Skeletal muscle tissue (tissue), 4 donors: ENCODE measurements around the gene FOXRED2. TPM values are rescaled to one million over a fixed set of nuclear protein-coding genes. Genes with fewer than 3 reads are reported as not detected.

Experiments used
- H3K27ac ChIP-seq: one replicate; pipeline ENCODE4 v1.7.0; 2013; ENCODE audit warnings: mild to moderate bottlenecking, low read depth, low read length, inconsistent platforms
- H3K27me3 ChIP-seq, 3 donors: one replicate each; pipeline ENCODE4 v1.7.0; 2013; ENCODE audit warnings: low read length in 3 of 3; ENCODE audit not compliant: control insufficient read depth in 3 of 3, insufficient read depth in 3 of 3
- H3K36me3 ChIP-seq, 3 donors: one replicate each; pipeline ENCODE4 v1.7.0; 2013; ENCODE audit warnings: low read length in 3 of 3; ENCODE audit not compliant: control insufficient read depth in 3 of 3, insufficient read depth in 3 of 3
- H3K4me1 ChIP-seq, 3 donors: one replicate each; pipeline ENCODE4 v1.7.0; 2013; ENCODE audit warnings: low read length in 3 of 3, mild to moderate bottlenecking in 3 of 3; ENCODE audit not compliant: control insufficient read depth in 3 of 3, insufficient read depth in 3 of 3
- H3K4me3 ChIP-seq, 3 donors: one replicate each; pipeline ENCODE4 v1.7.0; 2013; ENCODE audit warnings: low read length in 3 of 3
- H3K9ac ChIP-seq, 3 donors: one replicate each; pipeline ENCODE4 v1.7.0; 2013; ENCODE audit warnings: low read length in 3 of 3, mild to moderate bottlenecking in 3 of 3, moderate library complexity in 2 of 3, low read depth in 1 of 3
- H3K9me3 ChIP-seq, 3 donors: one replicate each; pipeline ENCODE4 v1.7.0; 2013; ENCODE audit warnings: low read length in 3 of 3; ENCODE audit not compliant: control insufficient read depth in 3 of 3
- total RNA-seq: library from RNA; depleted of rRNA; stranded (reverse); fragments of >200 nt; gene quantifications from one replicate; pipeline ENCODE4 v1.2.3, GENCODE V29; 2014
- donor health status: Osteomylitis.

FOXRED2 gene
- total RNA-seq, 1 donor from 2014 or later: 14.6 TPM

GRCh38 chr22:36472689-36473088 lies 34.2 kb downstream of the FOXRED2 start:
- no peaks in the 10 kb centered on the region for H3K9me3 ChIP-seq
- no peak overlapping the region for H3K27ac ChIP-seq
- H3K27me3 ChIP-seq: no peaks in the 10 kb centered on the region
- peaks cover 26 to 36% (median 26%) of the 10 kb centered on the region in 3 donors for H3K4me1 ChIP-seq
- no peak overlapping the region for H3K4me3 ChIP-seq
- H3K9ac ChIP-seq: peak overlapping the region in 2 of 3 donors; percentile 29 to 40
- peaks cover 48 to 55% (median 55%) of the 10 kb centered on the region in 3 donors for H3K36me3 ChIP-seq

DNA sequence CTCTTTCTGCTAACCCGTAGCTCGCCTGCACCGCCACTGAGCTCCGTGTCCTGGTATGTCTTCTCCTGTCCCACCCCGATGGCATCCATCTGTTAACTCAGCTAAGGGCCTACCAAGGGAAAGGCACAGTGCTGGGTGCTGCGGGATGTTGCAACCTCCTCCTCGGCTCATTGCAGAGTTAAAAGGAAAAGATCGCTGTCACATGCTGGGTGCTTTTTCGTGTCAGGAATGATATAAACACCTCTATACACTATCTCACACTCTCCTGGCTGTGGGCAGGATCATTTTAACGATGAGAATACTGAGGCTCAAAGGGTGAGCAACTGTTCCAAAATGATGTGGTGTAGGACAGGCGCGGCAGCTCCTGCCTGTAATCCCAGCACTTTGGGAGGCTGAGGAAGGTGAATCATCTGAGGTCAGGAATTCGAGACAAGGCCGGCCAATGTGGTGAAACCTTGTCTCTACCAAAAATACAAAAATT lies 35.5 kb downstream of the FOXRED2 start:
- Histone ChIP-seq H3K36me3 (peaks cover 43 to 50% (median 47%) of the 10 kb centered on the region in 3 donors), H3K27me3 (no peaks in the 10 kb centered on the region), H3K9ac (peak overlapping the region in 1 of 3 donors; percentile 20), H3K27ac (peak overlapping the region; percentile 25), H3K4me3 (no peak overlapping the region), H3K4me1 (peaks cover 39 to 49% (median 40%) of the 10 kb centered on the region in 3 donors), H3K9me3 (no peaks in the 10 kb centered on the region)

DNA sequence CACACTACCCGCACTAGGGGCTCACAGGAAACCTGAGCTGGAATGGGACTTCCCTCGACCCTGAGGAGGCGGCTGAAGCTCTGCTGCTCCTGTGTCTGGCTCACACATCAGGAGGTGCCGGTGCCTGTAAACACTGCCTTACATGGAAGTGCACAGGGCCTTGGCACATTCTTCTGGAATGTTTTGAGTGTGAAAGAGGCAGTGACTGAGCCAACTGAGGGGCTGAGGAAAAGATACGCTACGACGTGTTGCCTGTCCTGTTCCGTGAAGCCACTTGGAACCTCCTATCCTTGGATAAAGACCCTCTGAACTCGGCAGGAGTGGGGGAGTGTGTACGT lies 35.9 kb downstream of the FOXRED2 start:
- Histone ChIP-seq H3K9ac (peak overlapping the region in 1 of 3 donors; percentile 20), H3K27ac (no peak overlapping the region), H3K4me3 (no peak overlapping the region), H3K9me3 (no peaks in the 10 kb centered on the region), H3K4me1 (peaks cover 43 to 53% (median 44%) of the 10 kb centered on the region in 3 donors), H3K36me3 (peaks cover 41 to 47% (median 43%) of the 10 kb centered on the region in 3 donors), H3K27me3 (no peaks in the 10 kb centered on the region)

GRCh38 chr22:36470162-36470993 lies 36.5 kb downstream of the FOXRED2 start:
- Histone ChIP-seq H3K9me3 (no peaks in the 10 kb centered on the region), H3K36me3 (peaks cover 36 to 41% (median 37%) of the 10 kb centered on the region in 3 donors), H3K4me3 (peak overlapping the region in 1 of 3 donors; percentile 13), H3K27me3 (no peaks in the 10 kb centered on the region), H3K9ac (peak overlapping the region in 2 of 3 donors; percentile 33 to 71), H3K4me1 (peaks cover 49 to 59% (median 50%) of the 10 kb centered on the region in 3 donors), H3K27ac (peak overlapping the region; percentile 28)

DNA sequence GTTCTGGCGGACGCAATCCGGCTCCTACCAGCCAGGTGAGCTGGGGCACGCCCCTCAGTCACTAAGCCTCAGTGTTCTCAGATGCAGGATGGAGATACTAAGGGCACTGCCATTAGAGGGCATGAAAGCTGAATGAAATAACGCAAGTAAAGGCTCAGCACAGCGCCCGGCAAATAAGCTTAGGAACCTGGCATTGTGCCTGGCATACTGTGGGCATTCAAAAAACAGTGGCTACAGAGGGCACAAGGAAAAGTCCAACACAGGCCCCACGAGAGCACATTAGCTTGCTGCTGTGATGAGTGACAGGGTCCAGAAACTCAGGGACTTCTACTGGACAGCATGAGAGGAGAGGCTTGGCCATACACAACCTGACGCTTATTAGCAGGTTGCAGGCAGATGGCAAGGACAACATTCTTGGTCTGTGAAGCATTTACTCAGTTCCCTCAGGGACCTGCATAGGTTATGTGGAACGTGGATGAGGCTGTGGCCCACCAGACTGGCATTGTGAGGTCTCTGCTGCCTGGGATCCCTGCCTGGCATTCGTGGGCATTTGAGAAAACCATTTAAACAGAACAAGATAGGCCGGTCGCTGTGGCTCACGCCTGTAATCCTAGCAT lies 37.6 kb downstream of the FOXRED2 start:
- H3K27ac ChIP-seq: peak overlapping the region; percentile 28
- H3K4me1 ChIP-seq: peaks cover 58 to 68% (median 60%) of the 10 kb centered on the region in 3 donors
- H3K27me3 ChIP-seq: no peaks in the 10 kb centered on the region
- no peak overlapping the region for H3K4me3 ChIP-seq
- H3K36me3 ChIP-seq: peaks cover 27 to 31% (median 28%) of the 10 kb centered on the region in 3 donors
- H3K9ac ChIP-seq: peak overlapping the region; percentile 20 to 60 (median 47)
- no peaks in the 10 kb centered on the region for H3K9me3 ChIP-seq

DNA sequence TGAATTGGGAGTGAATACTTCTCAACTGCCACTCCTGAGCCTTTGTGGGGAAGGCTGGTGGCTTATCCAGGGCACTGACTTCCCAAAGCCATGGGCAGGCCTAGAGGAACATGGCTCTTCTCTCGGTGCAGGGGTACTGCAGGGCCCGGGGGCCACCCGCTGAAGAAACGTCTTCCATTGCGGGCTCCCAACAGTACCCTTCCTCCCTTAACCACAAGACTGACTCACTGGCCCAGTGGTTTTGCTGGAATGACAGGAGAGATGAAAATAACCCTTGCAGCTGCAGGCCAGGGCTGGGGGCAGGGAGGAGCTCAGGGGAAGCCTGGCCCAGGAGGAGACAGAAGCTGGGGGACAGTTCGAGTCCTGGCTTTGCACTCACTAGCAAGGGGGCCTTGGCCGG lies 38.9 kb downstream of the FOXRED2 start:
- H3K4me3 ChIP-seq: peak overlapping the region in 1 of 3 donors; percentile 34
- H3K27ac ChIP-seq: peak overlapping the region; percentile 98
- H3K9me3 ChIP-seq: no peaks in the 10 kb centered on the region
- peak overlapping the region; percentile 57 to 70 (median 66) for H3K9ac ChIP-seq
- peaks cover 66 to 77% (median 69%) of the 10 kb centered on the region in 3 donors for H3K4me1 ChIP-seq
- no peaks in the 10 kb centered on the region for H3K27me3 ChIP-seq
- peaks cover 18 to 22% (median 19%) of the 10 kb centered on the region in 3 donors for H3K36me3 ChIP-seq

GRCh38 chr22:36467042-36467810 lies 39.6 kb downstream of the FOXRED2 start:
- H3K4me1 ChIP-seq: peaks cover 70 to 80% (median 73%) of the 10 kb centered on the region in 3 donors
- peak overlapping the region; percentile 66 to 82 (median 81) for H3K9ac ChIP-seq
- peaks cover 13 to 17% (median 14%) of the 10 kb centered on the region in 3 donors for H3K36me3 ChIP-seq
- H3K27ac ChIP-seq: peak overlapping the region; percentile 98
- H3K4me3 ChIP-seq: no peak overlapping the region
- no peaks in the 10 kb centered on the region for H3K27me3 ChIP-seq
- H3K9me3 ChIP-seq: no peaks in the 10 kb centered on the region

- H3K9ac ChIP-seq: peak overlapping the region; percentile 67 to 82 (median 81)
- H3K4me1 ChIP-seq: peaks cover 79 to 90% (median 82%) of the 10 kb centered on the region in 3 donors
- H3K27ac ChIP-seq: peak overlapping the region; percentile 98
- no peaks in the 10 kb centered on the region for H3K9me3 ChIP-seq
- H3K4me3 ChIP-seq: no peak overlapping the region
- no peaks in the 10 kb centered on the region for H3K27me3 ChIP-seq
- H3K36me3 ChIP-seq: peaks cover 6 to 12% (median 11%) of the 10 kb centered on the region in 3 donors
These were observed 40.6 kb downstream of the FOXRED2 start for GRCh38 chr22:36466258-36466657.

DNA sequence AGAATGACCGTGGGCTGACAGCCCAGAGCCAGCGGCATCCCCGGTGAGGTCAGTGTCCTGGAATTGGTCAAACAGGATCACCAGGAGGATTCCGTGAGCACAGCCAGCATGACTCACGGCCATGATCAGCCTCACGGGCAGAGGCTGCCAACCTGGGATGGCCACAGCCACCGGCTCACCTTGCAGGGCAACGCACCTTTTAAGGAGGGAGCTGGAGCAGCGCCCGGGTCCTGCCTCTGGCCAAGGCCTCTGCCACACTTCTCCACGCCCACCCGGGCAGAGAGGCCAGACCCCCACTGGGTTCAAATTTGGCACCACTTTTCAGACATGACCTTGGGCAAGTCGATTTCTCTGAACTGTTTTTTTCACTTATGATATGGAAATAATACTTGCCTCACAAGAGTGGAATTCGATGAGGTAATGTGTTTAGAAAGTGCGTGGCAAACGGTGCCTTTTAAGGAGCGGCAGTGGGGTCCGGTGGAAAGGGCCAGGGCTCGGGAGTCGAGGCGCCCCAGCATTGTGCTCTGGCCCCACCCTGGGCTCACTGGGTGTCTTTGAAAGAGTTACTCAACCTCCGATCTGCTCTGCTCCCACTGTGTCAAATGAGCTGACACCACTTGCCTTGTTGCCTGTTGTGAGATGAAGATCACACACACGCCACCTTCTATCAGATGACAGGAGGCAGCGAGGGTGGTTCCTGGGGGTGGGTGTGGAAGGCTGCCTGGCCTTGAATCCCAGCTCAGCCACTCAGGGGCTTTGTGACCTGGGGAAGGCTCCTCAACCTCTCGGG lies 41.4 kb downstream of the FOXRED2 start:
- Histone ChIP-seq H3K27me3 (no peaks in the 10 kb centered on the region), H3K36me3 (peaks cover 0 to 6% (median 5%) of the 10 kb centered on the region in 3 donors), H3K4me1 (peaks cover 78 to 86% (median 80%) of the 10 kb centered on the region in 3 donors), H3K27ac (peak overlapping the region; percentile 98), H3K9me3 (no peaks in the 10 kb centered on the region), H3K9ac (peak overlapping the region; percentile 67 to 82 (median 81)), H3K4me3 (peak overlapping the region in 2 of 3 donors; percentile 2 to 45)
